Measurements from ENCODE around the gene STUM.

- TF ChIP-seq CTCF (IDR thresholded peaks at IDR 0.05; ENCODE audit: low read length) (no peak), EZH2 (optimal IDR thresholded peaks at IDR 0.05; ENCODE audit: low read depth, low read length) (no peak), EZH2phosphoT487 (IDR thresholded peaks at IDR 0.05; ENCODE audit: low read length) (no peak)
Measured at GRCh38 chr1:226619031-226619430, 70.5 kb downstream of the STUM start.
